Endometrial microvascular endothelial cells (primary cell): ENCODE measurements around the gene CLSTN3. TPM values are rescaled to one million over a fixed set of nuclear protein-coding genes. Genes with fewer than 3 reads are reported as not detected.

Experiments
- in situ Hi-C: cut with HindIII; loops from 2 replicates; pipeline ENCODE4 v1.10.0; 2017; ENCODE audit warnings: low sequenced_read_pairs, low pct_unique_long_range_greater_than_20kb; ENCODE audit errors: inconsistent ontology term
- total RNA-seq: library from RNA; depleted of rRNA; stranded (reverse); fragments of >200 nt; gene quantifications from one replicate; pipeline ENCODE4 v1.2.3, GENCODE V29; 2015; ENCODE audit errors: inconsistent ontology term

The CLSTN3 gene
- 53.0 TPM for total RNA-seq

DNA sequence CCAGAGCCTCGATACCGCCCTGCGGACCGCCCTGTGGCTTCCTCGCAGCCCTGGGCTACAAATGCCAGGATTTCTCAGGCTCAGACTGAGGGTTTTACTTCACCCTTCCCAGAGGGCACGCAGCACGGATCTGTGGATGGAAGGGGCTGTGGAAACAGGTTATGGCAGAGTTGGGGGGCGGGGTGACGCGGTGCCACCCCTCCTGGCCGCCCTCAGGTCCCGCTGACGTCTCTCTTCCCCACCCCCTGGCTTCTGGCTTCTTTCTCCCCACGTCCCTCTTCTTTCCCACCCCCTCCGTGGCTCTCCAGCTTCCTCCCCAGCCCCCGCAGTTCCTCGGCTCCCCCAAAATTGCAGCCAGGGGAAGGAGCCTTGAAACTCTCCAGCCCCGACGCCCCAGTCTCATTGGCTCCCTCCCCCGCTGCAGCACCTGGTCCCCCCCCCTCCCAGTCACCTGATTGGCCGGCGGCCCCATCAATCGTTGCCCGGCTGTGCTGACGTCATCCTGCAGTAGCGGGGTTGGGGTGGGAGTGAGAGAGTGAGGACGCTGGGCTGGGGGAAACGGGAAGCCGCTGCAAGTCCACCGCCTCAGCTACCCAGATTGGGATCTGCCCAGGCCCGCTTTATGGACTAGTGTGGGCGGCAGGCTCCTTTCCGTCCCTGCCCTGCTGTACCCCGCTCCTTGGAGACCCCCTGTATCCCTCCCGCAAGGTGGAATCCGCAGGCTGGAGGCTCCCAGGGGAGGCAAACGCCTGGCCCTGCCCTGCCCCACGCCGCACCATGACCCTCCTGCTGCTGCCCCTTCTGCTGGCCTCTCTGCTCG lies at the start of gene CLSTN3:
Gene CLSTN3, plus strand, starts transcription at position 500 of the 820 bp plus-strand sequence. Its CDS starts 278 bp downstream, at position 778.
- in situ Hi-C loops: no loop called here

- in situ Hi-C loops: no loop called here
These were observed 49.1 kb upstream of the CLSTN3 start for GRCh38 chr12:7081037-7081436.

DNA sequence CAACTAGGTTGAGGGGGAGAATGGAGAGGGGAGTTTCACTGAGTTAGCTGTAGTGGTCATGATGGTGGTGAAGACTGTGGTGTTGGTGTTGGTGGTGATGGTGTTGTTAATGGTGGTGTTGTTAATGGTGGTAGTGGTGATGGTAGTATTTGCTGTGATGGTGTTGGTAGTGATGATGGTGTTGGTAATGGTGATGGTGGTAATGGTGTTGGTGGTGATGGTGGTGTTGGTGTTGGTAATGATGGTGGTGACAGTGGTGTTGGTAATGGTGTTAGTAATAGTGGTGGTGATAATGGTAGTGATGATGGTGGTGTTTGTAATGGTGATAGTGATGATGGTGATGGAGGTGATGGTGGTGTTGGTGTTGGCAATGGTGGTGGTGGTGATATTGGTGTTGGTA lies 47.0 kb upstream of the CLSTN3 start:
- in situ Hi-C loops: no loop called here

DNA sequence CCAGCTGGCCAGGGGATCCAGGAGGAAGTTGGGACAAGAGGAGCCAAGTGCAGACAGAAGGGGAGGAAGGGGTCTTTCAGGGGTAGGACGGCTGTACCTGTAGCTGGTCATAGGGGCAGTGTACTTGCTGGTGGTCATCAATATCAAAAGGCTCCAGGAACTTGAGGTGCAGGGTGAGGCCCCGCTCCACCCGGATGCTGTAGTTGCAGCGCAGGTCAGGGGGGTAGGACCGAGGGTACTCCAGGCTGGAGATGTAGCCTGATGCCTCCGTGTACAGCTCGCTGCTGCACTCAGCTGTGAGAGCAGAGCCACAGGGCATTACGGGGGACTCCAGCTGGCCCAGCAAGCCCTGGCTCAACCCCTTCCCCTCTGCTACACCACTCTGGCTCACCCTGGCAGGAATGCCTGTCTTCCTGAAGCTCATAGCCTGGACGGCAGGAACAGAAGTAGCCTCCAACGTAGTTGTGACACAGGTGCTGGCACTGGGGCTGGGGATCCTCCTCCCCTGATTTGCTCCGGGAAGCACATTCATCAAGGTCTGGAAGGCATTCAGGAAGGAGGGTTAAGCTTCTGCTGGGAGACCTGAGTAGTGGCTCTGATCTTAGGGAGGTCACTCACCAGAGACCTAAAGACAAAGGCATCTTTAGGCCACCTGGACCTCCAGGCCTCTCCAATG lies 40.8 kb upstream of the CLSTN3 start:
- in situ Hi-C loops: no loop called here

DNA sequence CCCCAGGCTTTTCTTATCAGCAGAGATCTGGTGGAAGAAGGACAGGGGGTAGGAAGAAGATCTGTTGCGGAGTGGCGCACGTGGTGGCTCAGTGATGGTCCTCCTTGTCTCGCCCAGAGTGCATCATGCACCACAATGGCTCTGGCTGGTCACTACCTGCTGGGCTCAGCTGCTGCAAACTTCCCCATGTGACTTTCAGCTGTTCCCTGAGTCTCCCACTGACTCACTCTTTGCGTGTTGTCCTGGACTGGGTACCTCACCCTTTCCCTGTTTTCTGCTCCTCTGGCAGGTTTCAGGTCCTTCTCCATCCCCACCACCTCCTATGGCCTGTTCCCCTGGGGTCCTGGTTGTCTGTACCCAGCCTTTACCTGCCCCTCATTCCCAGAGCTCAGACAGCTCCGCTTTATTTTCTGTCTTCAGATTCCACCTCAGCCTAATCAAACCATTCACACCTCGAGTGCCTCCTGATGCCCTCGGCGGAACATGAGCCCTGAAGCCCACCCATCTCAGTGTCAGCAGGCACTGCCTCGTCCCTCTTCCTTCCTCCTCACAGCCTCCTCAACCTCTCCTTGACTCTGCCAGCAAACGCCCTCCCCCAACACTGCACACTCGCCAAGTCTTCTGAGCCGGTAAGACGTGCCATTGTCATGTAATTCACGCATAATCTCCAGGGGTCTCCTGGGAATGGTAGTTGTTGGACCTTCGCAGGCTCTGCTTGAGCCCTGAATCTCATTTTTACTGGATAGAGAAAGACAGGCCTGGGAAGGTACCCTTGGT lies 39.8 kb upstream of the CLSTN3 start:
- in situ Hi-C loops: no loop called here

- in situ Hi-C loops: no loop called here
These were observed 39.0 kb upstream of the CLSTN3 start for GRCh38 chr12:7091171-7091570.

DNA sequence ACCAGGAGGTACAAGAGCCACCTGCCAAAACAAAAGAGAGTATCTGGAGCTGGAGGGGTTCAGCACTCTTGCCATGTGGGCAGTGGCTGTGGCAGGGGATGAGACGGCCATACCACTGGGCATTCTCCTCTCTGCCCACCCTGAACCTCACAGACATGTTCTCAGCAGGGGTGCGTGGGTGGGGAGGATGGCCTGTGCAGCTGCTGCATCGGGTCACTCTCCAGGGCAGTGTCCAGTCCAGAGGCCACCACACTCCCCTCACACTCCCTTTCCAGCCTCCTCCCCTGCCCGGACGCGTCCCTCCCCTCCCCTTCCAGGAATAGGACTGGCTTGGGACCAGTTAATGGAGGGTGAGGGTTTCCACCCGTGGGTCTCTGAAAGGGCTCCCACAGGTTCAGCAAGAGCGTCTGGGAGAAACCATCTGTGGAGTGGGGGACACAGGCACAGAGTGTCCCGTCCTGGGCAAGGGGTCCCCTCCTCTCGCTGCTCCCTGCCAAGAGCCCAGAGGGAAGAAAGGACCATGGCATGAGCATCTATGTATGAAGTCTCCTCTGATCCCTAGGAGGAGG lies 38.4 kb upstream of the CLSTN3 start:
- in situ Hi-C loops: no loop called here

DNA sequence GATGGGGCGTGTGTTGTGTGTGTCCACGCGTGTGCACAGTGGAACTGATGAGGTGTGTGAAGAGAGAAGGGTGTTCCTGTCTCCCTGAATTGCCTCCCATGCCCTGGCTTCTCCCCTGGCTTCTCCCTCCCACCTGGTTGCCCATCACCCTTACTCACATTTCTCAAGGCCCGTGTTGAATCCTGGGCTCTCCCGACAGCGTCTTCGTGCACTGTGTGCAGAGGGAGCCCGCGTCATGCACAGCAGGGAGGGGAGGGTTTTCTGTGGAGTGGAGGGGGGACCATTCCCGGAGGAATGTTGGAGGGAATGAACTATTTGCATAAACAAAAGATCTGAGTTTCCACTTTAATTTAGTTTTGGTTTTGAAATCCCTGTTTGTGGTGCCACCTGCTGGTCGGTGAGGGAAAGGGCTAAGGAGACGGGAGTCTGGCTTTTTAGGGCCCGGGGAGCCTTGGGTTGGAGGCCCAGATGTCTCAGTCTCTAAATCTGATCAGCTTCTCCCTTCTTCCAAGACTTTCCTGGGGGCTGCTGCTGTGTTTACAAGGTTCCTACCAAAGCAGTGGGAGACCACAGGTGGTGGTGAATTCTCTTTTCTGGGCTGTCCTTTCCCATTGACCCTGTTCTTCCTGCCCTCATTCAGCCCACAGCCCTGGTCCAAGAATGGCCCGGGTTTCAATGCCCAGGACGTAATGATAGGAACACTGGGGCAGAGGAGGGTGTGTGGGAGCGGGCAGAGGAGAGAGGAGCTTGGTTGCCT lies 37.8 kb upstream of the CLSTN3 start, which contains the start of gene C1R:
Gene C1R, minus strand, starts transcription at position 217 of the 757 bp plus-strand sequence. Its CDS starts 57 bp downstream, at position 160.
- in situ Hi-C loops: no loop called here

- in situ Hi-C loops: no loop called here
These were observed 37.1 kb upstream of the CLSTN3 start for GRCh38 chr12:7092986-7093460.

GRCh38 chr12:7093486-7093885 lies 36.7 kb upstream of the CLSTN3 start:
- in situ Hi-C loops: no loop called here

DNA sequence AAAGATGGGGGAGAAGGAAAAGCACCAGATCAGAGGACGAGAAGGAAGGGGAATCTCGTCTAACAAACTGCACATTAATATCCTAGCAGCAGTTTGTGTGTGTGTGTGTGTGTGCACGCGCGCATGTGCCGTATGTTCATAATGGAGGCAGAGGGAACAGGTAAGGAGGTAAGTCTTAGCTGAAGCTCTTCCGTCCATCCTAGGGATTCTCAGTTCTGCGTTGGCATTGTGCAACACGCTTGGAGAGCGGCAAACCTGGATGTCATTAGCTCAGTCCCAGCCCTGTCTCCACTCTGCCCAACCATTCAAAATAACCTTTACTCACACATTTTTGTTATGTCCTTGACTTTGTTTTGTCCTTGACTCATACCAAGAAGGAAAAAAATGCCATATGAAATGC lies 36.3 kb upstream of the CLSTN3 start:
- in situ Hi-C loops: no loop called here

DNA sequence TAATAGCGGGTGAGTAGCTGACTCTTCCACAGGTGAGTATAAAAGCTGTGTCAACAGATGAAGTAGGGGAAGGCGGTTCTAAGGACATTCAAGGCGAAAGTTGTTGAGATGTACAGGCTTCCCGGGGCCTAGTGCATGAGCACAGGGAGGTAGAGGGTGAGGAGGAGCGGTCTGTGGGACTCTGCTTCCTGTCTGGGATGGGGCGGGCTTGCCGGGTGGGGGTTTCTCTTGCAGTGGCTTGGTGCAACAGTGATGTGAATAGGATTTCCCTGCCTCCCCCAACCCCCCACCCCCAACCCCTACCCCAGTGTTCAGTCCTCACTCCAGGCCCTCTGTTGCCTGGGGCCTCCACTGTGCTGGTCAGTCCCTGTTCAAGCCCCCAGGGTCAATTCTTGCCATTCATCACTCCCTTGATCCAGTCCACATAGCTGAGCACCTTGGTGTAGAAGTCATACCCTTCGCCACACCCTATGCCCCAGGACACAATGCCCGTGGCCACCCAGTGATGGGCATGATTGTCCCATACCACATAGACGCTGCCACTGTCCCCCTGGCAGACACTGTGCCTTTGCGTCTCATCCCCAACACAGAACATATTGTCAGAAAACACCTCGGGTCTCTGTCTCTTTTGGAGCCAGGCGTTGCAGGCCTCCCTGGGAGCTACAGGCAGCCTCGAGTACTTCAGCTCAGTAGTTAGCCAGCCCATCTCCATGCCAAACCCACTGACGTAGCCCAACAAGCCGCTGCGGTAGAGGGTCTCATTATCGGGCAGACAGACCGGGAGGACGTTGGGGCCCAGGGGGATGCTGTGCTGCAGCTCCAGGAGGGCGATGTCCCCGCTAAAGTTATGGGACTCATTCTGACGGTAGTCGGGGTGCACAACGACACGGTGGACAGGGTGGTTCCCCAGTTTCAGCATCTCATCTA lies 33.9 kb upstream of the CLSTN3 start:
- in situ Hi-C loops: no loop called here

- in situ Hi-C loops: no loop called here
These were observed 33.2 kb upstream of the CLSTN3 start for GRCh38 chr12:7096979-7097378.

DNA sequence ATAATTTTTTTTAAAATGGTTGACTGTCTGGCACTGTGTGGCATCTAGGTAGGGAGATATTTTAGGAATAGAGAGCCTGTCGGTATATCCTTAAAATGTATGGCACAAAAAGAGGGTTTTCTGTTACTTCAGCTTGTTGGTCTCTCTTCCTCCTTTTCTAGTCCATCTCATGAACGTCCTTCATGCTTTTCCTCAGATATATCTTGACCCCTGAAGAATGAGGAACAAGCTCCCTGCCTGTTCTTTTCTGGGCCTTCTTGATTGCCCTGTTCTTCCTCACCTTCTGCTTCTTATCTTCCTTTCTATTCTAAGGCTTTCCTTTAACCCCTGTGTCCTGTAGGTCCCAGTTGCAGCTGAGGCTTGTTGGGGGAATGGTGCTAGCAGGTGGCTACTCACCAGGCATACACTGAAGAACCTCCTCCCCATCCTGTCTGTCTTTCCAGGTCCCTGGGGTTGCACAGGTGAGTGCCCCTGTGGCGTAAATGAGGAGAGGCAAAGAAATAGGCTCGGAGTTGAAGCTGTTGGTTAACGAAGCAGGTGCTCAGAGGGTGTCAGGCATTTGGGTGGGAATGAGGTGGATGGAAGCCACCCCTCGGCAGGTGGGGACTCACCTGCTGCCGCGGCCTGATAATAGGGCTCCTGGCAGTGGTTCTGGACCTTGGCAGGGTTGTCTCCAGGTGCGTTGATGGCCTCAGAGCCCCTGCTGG lies 30.7 kb upstream of the CLSTN3 start:
- in situ Hi-C loops: no loop called here

DNA sequence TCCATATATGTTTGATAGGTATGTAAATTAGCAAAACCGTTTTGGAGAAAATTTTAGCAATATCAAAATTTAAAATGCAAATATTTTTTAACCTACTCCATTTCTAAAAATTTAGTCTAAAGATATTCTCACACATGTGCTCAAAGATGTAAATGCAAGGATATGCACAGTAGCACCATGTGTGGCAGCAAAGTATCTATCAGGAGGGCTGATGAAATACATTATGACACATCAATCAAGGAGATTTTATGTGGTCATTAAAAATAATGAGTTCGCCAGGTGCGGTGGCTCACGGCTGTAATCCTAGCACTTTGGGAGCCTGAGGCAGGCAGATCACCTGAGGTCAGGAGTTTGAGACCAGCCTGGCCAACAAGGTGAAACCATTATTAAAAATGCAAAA lies 29.9 kb upstream of the CLSTN3 start:
- in situ Hi-C loops: loop anchor here (25.0 kb wide), 1 partner anchor 88 kb away; the partner anchor contains the start of gene LPCAT3

DNA sequence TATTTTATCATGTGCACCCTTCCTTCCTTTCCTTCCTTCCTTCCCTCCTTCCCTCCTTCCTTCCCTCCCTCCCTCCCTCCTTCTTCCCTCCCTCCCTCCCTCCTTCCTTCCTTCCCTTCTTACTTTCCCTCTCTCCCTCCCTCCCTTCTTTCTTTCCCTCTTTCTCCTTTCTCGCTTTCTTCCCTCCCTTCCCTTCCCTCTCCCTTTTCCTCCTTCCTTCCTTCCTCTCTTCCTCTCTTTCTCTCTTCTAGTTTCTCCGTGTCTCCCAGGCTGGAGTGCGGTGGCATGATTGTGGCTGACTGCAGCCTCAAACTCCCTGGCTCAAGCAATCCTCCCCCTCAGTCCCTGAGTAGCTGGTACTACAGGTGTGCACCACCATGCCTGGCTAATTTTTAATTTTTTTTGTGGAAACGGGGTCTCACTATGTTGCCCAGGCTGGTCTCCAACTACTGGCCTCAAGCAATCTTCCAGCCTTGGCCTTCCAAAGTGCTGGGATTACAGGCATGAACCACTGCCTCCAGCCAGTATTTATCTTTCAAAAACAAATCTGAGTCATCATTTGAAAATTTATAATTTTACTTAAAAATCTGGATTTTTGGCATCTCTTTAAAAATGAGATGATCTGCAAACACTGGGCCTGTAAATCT lies 29.0 kb upstream of the CLSTN3 start:
- in situ Hi-C loops: loop anchor here (25.0 kb wide), 1 partner anchor 89 kb away; the partner anchor contains the start of gene LPCAT3
